SK-N-SH (cell line): ENCODE results near the gene LTBR.

ENCODE experiments used
- FOXJ3 ChIP-seq: sonication (generic); formaldehyde crosslinking; IDR thresholded peaks from 2 replicates; pipeline ENCODE4 v1.5.1; 2020; ENCODE audit warnings: mild to moderate bottlenecking, missing genetic modification reagents
- GABPA ChIP-seq: IDR thresholded peaks from 2 replicates; pipeline ENCODE4 v1.4.0; 2012; ENCODE audit warnings: low read depth, mild to moderate bottlenecking
- NFIC ChIP-seq: IDR thresholded peaks from 2 replicates; pipeline ENCODE4 v1.4.0; 2012; ENCODE audit warnings: borderline replicate concordance
- POLR2AphosphoS5 ChIP-seq: IDR thresholded peaks from 2 replicates; pipeline ENCODE4 v1.6.1; 2012; ENCODE audit warnings: low read depth, low read length
- RCOR1 ChIP-seq: fragments of 150-350 bp; IDR thresholded peaks from 2 replicates; pipeline ENCODE4 v1.6.1; 2017; ENCODE audit warnings: antibody characterized with exemption, low read length
- SIN3A ChIP-seq: IDR thresholded peaks from 2 replicates; pipeline ENCODE4 v1.6.1; 2012; ENCODE audit warnings: low read depth, mild to moderate bottlenecking, low read length, moderate library complexity, borderline replicate concordance
- SMC3 ChIP-seq: IDR thresholded peaks from 2 replicates; pipeline ENCODE4 v1.6.1; 2012; ENCODE audit warnings: low read depth, low read length, improper control_type of control experiment
- TF ChIP-seq, protein P1 (sequence below): IDR thresholded peaks from 2 replicates; pipeline ENCODE4 v1.4.0; 2012; ENCODE audit warnings: low read depth
- TF ChIP-seq, protein P2 (sequence below): IDR thresholded peaks from 2 replicates; pipeline ENCODE4 v1.6.1; 2012; ENCODE audit warnings: mild to moderate bottlenecking, low read depth, low read length, moderate library complexity
- TF ChIP-seq, protein P3 (sequence below): fragments of 150-350 bp; IDR thresholded peaks from 2 replicates; pipeline ENCODE4 v1.6.1; 2016; ENCODE audit warnings: mild to moderate bottlenecking, low read depth, low read length
- TF ChIP-seq, protein P4 (sequence below): fragments of 200-600 bp; sonication (generic); IDR thresholded peaks from 2 replicates; pipeline ENCODE4 v1.6.1; 2017; ENCODE audit warnings: antibody characterized with exemption, mild to moderate bottlenecking, moderate library complexity
- TF ChIP-seq, protein P5 (sequence below): IDR thresholded peaks from 2 replicates; pipeline ENCODE4 v1.4.0; 2012; ENCODE audit warnings: low read depth, borderline replicate concordance

DNA sequence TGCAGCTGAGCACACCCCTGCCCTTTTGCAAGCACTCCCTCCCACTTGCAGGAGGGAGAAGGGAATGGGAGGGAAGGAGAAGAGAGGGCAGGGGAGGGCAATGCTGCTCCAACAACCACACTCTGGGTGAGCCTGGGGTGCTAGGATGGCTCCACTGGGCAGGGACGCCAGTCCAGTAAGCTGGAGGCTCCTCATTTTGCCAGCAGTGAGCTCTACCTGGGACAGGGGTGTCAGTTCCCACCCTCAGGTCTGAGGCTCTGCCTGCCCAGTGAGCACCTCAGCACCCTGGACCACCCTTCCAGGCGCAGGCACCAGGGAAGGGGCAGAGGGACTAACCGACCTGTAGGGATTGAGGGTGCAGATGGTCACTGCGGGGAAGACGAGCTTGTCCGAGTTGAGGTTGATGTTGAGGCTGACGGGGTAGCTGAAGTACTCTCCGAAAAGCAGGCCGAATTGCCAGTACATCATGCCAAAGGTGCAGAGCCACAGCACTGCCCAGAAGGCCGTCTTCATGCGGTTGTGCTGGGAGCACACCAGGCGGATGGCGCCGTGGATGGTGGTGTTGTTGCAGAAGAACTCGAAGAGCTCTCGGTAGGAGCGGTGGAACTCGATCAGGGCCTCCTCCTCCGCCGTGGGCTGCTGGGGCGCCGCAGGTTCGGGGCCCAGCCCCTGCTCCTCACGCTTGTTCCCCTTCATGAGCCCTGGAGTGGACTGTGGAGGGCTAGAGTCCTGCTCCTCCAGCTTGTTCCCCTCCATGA is 9.8 kb upstream of the LTBR start:
- TF ChIP-seq SIN3A (no peak), FOXJ3 (CRISPR knock-in tag) (no peak), SMC3 (no peak), POLR2AphosphoS5 (no peak), RCOR1 (no peak), GABPA (no peak), NFIC (no peak)
- TF ChIP-seq, protein P1, sequence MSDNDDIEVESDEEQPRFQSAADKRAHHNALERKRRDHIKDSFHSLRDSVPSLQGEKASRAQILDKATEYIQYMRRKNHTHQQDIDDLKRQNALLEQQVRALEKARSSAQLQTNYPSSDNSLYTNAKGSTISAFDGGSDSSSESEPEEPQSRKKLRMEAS, result no peak
- TF ChIP-seq, protein P2, sequence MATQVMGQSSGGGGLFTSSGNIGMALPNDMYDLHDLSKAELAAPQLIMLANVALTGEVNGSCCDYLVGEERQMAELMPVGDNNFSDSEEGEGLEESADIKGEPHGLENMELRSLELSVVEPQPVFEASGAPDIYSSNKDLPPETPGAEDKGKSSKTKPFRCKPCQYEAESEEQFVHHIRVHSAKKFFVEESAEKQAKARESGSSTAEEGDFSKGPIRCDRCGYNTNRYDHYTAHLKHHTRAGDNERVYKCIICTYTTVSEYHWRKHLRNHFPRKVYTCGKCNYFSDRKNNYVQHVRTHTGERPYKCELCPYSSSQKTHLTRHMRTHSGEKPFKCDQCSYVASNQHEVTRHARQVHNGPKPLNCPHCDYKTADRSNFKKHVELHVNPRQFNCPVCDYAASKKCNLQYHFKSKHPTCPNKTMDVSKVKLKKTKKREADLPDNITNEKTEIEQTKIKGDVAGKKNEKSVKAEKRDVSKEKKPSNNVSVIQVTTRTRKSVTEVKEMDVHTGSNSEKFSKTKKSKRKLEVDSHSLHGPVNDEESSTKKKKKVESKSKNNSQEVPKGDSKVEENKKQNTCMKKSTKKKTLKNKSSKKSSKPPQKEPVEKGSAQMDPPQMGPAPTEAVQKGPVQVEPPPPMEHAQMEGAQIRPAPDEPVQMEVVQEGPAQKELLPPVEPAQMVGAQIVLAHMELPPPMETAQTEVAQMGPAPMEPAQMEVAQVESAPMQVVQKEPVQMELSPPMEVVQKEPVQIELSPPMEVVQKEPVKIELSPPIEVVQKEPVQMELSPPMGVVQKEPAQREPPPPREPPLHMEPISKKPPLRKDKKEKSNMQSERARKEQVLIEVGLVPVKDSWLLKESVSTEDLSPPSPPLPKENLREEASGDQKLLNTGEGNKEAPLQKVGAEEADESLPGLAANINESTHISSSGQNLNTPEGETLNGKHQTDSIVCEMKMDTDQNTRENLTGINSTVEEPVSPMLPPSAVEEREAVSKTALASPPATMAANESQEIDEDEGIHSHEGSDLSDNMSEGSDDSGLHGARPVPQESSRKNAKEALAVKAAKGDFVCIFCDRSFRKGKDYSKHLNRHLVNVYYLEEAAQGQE, result no peak
- TF ChIP-seq, protein P3, sequence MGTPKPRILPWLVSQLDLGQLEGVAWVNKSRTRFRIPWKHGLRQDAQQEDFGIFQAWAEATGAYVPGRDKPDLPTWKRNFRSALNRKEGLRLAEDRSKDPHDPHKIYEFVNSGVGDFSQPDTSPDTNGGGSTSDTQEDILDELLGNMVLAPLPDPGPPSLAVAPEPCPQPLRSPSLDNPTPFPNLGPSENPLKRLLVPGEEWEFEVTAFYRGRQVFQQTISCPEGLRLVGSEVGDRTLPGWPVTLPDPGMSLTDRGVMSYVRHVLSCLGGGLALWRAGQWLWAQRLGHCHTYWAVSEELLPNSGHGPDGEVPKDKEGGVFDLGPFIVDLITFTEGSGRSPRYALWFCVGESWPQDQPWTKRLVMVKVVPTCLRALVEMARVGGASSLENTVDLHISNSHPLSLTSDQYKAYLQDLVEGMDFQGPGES, result no peak
- TF ChIP-seq, protein P4, sequence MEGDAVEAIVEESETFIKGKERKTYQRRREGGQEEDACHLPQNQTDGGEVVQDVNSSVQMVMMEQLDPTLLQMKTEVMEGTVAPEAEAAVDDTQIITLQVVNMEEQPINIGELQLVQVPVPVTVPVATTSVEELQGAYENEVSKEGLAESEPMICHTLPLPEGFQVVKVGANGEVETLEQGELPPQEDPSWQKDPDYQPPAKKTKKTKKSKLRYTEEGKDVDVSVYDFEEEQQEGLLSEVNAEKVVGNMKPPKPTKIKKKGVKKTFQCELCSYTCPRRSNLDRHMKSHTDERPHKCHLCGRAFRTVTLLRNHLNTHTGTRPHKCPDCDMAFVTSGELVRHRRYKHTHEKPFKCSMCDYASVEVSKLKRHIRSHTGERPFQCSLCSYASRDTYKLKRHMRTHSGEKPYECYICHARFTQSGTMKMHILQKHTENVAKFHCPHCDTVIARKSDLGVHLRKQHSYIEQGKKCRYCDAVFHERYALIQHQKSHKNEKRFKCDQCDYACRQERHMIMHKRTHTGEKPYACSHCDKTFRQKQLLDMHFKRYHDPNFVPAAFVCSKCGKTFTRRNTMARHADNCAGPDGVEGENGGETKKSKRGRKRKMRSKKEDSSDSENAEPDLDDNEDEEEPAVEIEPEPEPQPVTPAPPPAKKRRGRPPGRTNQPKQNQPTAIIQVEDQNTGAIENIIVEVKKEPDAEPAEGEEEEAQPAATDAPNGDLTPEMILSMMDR, result no peak
- TF ChIP-seq, protein P5, sequence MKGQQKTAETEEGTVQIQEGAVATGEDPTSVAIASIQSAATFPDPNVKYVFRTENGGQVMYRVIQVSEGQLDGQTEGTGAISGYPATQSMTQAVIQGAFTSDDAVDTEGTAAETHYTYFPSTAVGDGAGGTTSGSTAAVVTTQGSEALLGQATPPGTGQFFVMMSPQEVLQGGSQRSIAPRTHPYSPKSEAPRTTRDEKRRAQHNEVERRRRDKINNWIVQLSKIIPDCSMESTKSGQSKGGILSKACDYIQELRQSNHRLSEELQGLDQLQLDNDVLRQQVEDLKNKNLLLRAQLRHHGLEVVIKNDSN, result no peak
